NB4 (cell line): Measurements from ENCODE around the gene LSM4.

Experiments used
- CTCF ChIP-seq: IDR thresholded peaks from one replicate; pipeline ENCODE4 v1.5.1; 2012; ENCODE audit warnings: low read depth, low read length
- POLR2A ChIP-seq: IDR thresholded peaks from 2 replicates; pipeline ENCODE4 v1.6.1; 2011; ENCODE audit warnings: mild to moderate bottlenecking; ENCODE audit not compliant: insufficient read length; ENCODE audit errors: extremely low read depth

DNA sequence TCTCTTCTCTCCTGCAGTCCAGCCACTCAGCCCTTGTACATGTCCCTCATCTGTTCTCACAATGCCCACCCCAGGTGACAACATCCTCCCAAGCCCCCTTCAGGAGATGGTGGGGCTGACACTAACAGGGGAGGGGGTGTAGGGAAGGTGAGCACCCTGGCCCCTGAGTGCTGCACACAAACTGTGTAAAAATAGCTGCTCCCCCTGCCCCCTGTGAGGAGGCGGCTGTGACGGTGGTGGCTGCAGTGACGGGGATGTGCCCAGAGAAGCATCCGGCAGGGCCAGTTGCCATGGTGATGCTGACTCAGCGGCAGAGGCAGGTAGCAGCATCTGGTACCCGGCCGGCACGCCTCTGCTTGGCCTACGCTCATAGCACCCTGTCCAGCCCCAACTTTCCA is 28.4 kb downstream of the LSM4 start:
- TF ChIP-seq CTCF = no peak
- TF ChIP-seq POLR2A = no peak
